H9 (cell line): ENCODE measurements around the gene MAPT. TPM values are rescaled to one million over a fixed set of nuclear protein-coding genes. Genes with fewer than 3 reads are reported as not detected.

ENCODE experiments used
- DNase-seq: peaks from one replicate; pipeline ENCODE4 v3.0.0-alpha.2; 2017
- H2AFZ ChIP-seq: one replicate; pipeline ENCODE4 v1.6.1; 2013; ENCODE audit warnings: mild to moderate bottlenecking, low read length, control low read depth, moderate library complexity
- H2AK5ac ChIP-seq: 2 replicates; pipeline ENCODE4 v1.6.1; 2013; ENCODE audit warnings: low read length, control low read depth, mixed read lengths; ENCODE audit not compliant: insufficient read length
- H2BK120ac ChIP-seq: one replicate; pipeline ENCODE4 v1.6.1; 2013; ENCODE audit warnings: low read depth, mild to moderate bottlenecking, low read length, control low read depth, inconsistent platforms; ENCODE audit not compliant: poor library complexity, severe bottlenecking
- H2BK12ac ChIP-seq: 2 replicates; pipeline ENCODE4 v1.6.1; 2013; ENCODE audit warnings: low read length, control low read depth, mixed read lengths, low read depth; ENCODE audit not compliant: insufficient read length
- H2BK15ac ChIP-seq: 2 replicates; pipeline ENCODE4 v1.6.1; 2013; ENCODE audit warnings: low read depth, low read length, control low read depth
- H2BK20ac ChIP-seq: one replicate; pipeline ENCODE4 v1.6.1; 2013; ENCODE audit warnings: low read depth, mild to moderate bottlenecking, low read length, control low read depth, inconsistent platforms; ENCODE audit not compliant: poor library complexity, severe bottlenecking
- H2BK5ac ChIP-seq: 2 replicates; pipeline ENCODE4 v1.6.1; 2013; ENCODE audit warnings: low read length, control low read depth, mixed read lengths; ENCODE audit not compliant: insufficient read length
- H3K14ac ChIP-seq: 2 replicates; pipeline ENCODE4 v1.6.1; 2013; ENCODE audit warnings: low read length, control low read depth; ENCODE audit not compliant: insufficient read depth
- H3K18ac ChIP-seq: 2 replicates; pipeline ENCODE4 v1.6.1; 2013; ENCODE audit warnings: low read depth, mild to moderate bottlenecking, mixed read lengths, low read length, control low read depth; ENCODE audit not compliant: insufficient read length
- H3K23ac ChIP-seq: 2 replicates; pipeline ENCODE4 v1.6.1; 2013; ENCODE audit warnings: low read length, control low read depth, mixed read lengths, low read depth; ENCODE audit not compliant: insufficient read length
- H3K23me2 ChIP-seq: 2 replicates; pipeline ENCODE4 v1.6.1; 2013; ENCODE audit warnings: low read depth, mild to moderate bottlenecking, mixed read lengths, low read length, control low read depth; ENCODE audit not compliant: insufficient read length, poor library complexity, severe bottlenecking
- H3K27ac ChIP-seq: 2 replicates; pipeline ENCODE4 v1.5.1; 2013; ENCODE audit warnings: low read length, control low read depth, mixed read lengths, low read depth; ENCODE audit not compliant: insufficient read length
- H3K27me3 ChIP-seq: 2 replicates; pipeline ENCODE4 v1.6.1; 2013; ENCODE audit warnings: low read length, control low read depth, inconsistent platforms; ENCODE audit not compliant: insufficient read depth
- H3K4ac ChIP-seq: 2 replicates; pipeline ENCODE4 v1.6.1; 2013; ENCODE audit warnings: low read depth, mild to moderate bottlenecking, control low read depth, inconsistent platforms, low read length, moderate library complexity
- H3K4me1 ChIP-seq: 2 replicates; pipeline ENCODE4 v1.6.1; 2013; ENCODE audit warnings: low read length, control low read depth, inconsistent platforms; ENCODE audit not compliant: insufficient read depth
- H3K4me2 ChIP-seq: 2 replicates; pipeline ENCODE4 v1.6.1; 2013; ENCODE audit warnings: low read length, control low read depth, mixed read lengths; ENCODE audit not compliant: insufficient read length, insufficient read depth
- H3K56ac ChIP-seq: 2 replicates; pipeline ENCODE4 v1.6.1; 2013; ENCODE audit warnings: low read depth, mild to moderate bottlenecking, mixed read lengths, low read length, control low read depth; ENCODE audit not compliant: insufficient read length
- H3K79me1 ChIP-seq: 2 replicates; pipeline ENCODE4 v1.6.1; 2013; ENCODE audit warnings: low read depth, mild to moderate bottlenecking, moderate library complexity, low read length, control low read depth, inconsistent platforms; ENCODE audit not compliant: insufficient read depth, poor library complexity, severe bottlenecking
- H3K79me2 ChIP-seq: 2 replicates; pipeline ENCODE4 v1.6.1; 2013; ENCODE audit warnings: low read length, control low read depth, inconsistent platforms; ENCODE audit not compliant: insufficient read depth
- H3K9ac ChIP-seq: 2 replicates; pipeline ENCODE4 v1.6.1; 2013; ENCODE audit warnings: low read length, control low read depth, mixed read lengths; ENCODE audit not compliant: insufficient read length; ENCODE audit errors: extremely low read depth
- H3K9me3 ChIP-seq: one replicate; pipeline ENCODE4 v1.6.1; 2013; ENCODE audit warnings: low read depth, low read length, inconsistent platforms; ENCODE audit not compliant: control insufficient read depth
- H3T11ph ChIP-seq: one replicate; pipeline ENCODE4 v1.6.1; 2013; ENCODE audit warnings: mild to moderate bottlenecking, low read length, control low read depth, inconsistent platforms
- H4K20me1 ChIP-seq: one replicate; pipeline ENCODE4 v1.6.1; 2013; ENCODE audit not compliant: control insufficient read depth, insufficient read length, insufficient read depth
- H4K5ac ChIP-seq: 2 replicates; pipeline ENCODE4 v1.6.1; 2013; ENCODE audit warnings: low read depth, mild to moderate bottlenecking, mixed read lengths, low read length, control low read depth; ENCODE audit not compliant: insufficient read length
- H4K8ac ChIP-seq: replicated peaks from 2 replicates; pipeline ENCODE4 v1.6.1; 2013; ENCODE audit warnings: low read length, control low read depth, mixed read lengths, low read depth; ENCODE audit not compliant: insufficient read length
- H4K91ac ChIP-seq: 2 replicates; pipeline ENCODE4 v1.6.1; 2013; ENCODE audit warnings: low read depth, mild to moderate bottlenecking, moderate library complexity, mixed read lengths, low read length, control low read depth; ENCODE audit not compliant: insufficient read length
- H3K27ac Mint-ChIP-seq, 3 experiments: 2 replicates in 2 of 3; 3 replicates in 1 of 3; pipeline ENCODE4 v1.8.0; 2020 to 2021; ENCODE audit warnings: mixed read lengths in 3 of 3, mild to moderate bottlenecking in 1 of 3, moderate library complexity in 1 of 3
- H3K27me3 Mint-ChIP-seq: 2 replicates; pipeline ENCODE4 v1.8.0; 2021; ENCODE audit warnings: low read depth, mild to moderate bottlenecking, moderate library complexity, mixed read lengths
- H3K36me3 Mint-ChIP-seq, 3 experiments: 2 replicates in 2 of 3; 3 replicates in 1 of 3; pipeline ENCODE4 v1.8.0; 2020 to 2021; ENCODE audit warnings: low read depth in 3 of 3, mixed read lengths in 3 of 3; ENCODE audit not compliant: insufficient read depth in 1 of 3
- H3K4me1 Mint-ChIP-seq, 2 experiments: 2 replicates each; pipeline ENCODE4 v1.8.0; 2020; ENCODE audit warnings: mixed read lengths in 2 of 2
- H3K4me3 Mint-ChIP-seq, 2 experiments: 2 replicates in 1 of 2; 3 replicates in 1 of 2; pipeline ENCODE4 v1.8.0; 2020 to 2021; ENCODE audit warnings: mild to moderate bottlenecking in 2 of 2, mixed read lengths in 2 of 2, moderate library complexity in 1 of 2
- H3K9me3 Mint-ChIP-seq, 2 experiments: 2 replicates in 1 of 2; 3 replicates in 1 of 2; pipeline ENCODE4 v1.8.0; 2020; ENCODE audit warnings: mild to moderate bottlenecking in 2 of 2, mixed read lengths in 2 of 2, moderate library complexity in 1 of 2
- CTCF ChIP-seq: fragments of 200-600 bp; sonication (generic); conservative IDR thresholded peaks from 3 replicates; pipeline ENCODE4 v1.8.0; 2021; ENCODE audit warnings: antibody characterized with exemption, mild to moderate bottlenecking
- WGBS: extraction: QIAGEN DNeasy Blood & Tissue Kit; methylation state at CpG from one replicate; pipeline ENCODE4 v1.1.7; 2013; ENCODE audit warnings: missing lambda C conversion rate, low lambda C conversion rate, mixed read lengths; ENCODE audit not compliant: insufficient read length; ENCODE audit errors: extremely low coverage; 5-methylcytosine and 5-hydroxymethylcytosine counted together
- total RNA-seq: library from RNA; stranded (reverse); gene quantifications from 2 replicates; pipeline ENCODE4 v1.2.1, GENCODE V29; 2021

MAPT gene
- total RNA-seq, 1 experiment from 2014 or later = 1.6 TPM

DNA sequence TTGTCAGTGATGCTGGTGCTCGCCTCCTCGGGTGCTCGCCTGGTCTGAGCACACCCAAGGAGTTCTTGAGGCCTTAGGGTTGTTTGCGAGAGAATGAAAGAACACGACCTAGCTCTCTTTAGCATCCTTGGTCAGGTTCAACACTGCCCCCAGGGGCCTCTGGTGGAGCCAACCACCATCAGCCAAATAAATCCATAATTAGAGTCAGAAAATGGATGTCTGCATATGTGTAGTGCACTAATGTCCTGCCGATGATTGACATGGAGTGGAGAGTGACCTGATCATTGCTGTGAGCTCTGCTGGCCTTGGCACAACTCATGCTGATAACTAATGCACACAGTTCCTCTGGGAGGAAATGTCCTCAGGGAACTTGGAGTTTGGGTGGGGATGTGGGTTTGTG lies 96.5 kb downstream of the MAPT start:
- H3K79me1 ChIP-seq = no peaks in the 10 kb centered on the region
- H3K14ac ChIP-seq = no peak overlapping the region
- H3K79me2 ChIP-seq = no peaks in the 10 kb centered on the region
- no peak overlapping the region for H4K5ac ChIP-seq
- no peaks in the 10 kb centered on the region for H3K27me3 ChIP-seq
- Mint-ChIP-seq H3K4me3 (no peak overlapping the region), H3K9me3 (peaks cover 4 to 7% of the 10 kb centered on the region in 2 experiments; a peak in 3 of 5 replicates), H3K36me3 (no peaks in the 10 kb centered on the region), H3K27ac (no peak overlapping the region), H3K4me1 (peaks cover 9 to 13% of the 10 kb centered on the region in 2 experiments), H3K27me3 (peaks cover 4% of the 10 kb centered on the region; the same call in 1 of the 2 replicates)
- no peak overlapping the region for H3K9ac ChIP-seq
- H4K91ac ChIP-seq = no peak overlapping the region
- H2BK12ac ChIP-seq = no peak overlapping the region
- H3K23ac ChIP-seq = no peak overlapping the region
- H4K8ac ChIP-seq = no peak overlapping the region
- H2AK5ac ChIP-seq = no peak overlapping the region
- no peaks in the 10 kb centered on the region for H3K23me2 ChIP-seq
- no peak for DNase-seq
- no peaks in the 10 kb centered on the region for H3K4me1 ChIP-seq
- no peak overlapping the region for H3K56ac ChIP-seq
- H2BK15ac ChIP-seq = no peak overlapping the region
- H3K4me2 ChIP-seq = no peak overlapping the region
- no peak overlapping the region for H2BK20ac ChIP-seq
- no peak overlapping the region for H2BK5ac ChIP-seq
- WGBS = no CpG with 5 or more reads among the region's 6 CpGs
- TF ChIP-seq CTCF = peak; percentile 36; the same call in 1 of the 3 replicates
- no peaks in the 10 kb centered on the region for H4K20me1 ChIP-seq
- H2BK120ac ChIP-seq = no peak overlapping the region
- no peak overlapping the region for H2AFZ ChIP-seq
- no peak overlapping the region for H3K4ac ChIP-seq
- H3K27ac ChIP-seq = no peak overlapping the region
- no peak overlapping the region for H3T11ph ChIP-seq
- H3K18ac ChIP-seq = no peak overlapping the region
- H3K9me3 ChIP-seq = no peaks in the 10 kb centered on the region
